GM18517 (cell line): ENCODE data around the gene SCGN.

Source experiments
- ATAC-seq: cut with Tn5 transposase; IDR thresholded peaks from one replicate; pipeline ENCODE4 v1.9.1; 2021; ENCODE audit warnings: mild to moderate bottlenecking, moderate library complexity; ENCODE audit not compliant: unreplicated experiment

The SCGN gene

DNA sequence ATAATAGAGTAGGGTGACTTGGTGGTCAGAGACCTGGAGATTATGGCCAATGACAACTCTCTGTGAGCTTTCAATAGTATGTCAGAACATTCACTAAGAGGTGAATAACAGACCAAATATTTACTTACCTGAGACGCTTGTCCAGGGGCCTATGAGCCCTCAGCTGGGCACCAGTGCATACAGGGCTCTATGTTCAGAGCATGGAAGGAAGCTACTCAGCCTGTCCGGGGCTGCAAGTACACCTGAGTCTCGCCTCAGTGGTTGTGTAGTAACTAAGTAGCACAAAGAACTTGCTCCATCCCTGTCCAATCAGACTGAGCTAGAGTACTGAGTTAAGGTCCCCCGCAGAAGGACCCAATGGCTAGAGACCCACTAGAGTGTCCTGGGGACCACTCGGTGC lies 11.6 kb upstream of the SCGN start:
- ATAC-seq = no peak

DNA sequence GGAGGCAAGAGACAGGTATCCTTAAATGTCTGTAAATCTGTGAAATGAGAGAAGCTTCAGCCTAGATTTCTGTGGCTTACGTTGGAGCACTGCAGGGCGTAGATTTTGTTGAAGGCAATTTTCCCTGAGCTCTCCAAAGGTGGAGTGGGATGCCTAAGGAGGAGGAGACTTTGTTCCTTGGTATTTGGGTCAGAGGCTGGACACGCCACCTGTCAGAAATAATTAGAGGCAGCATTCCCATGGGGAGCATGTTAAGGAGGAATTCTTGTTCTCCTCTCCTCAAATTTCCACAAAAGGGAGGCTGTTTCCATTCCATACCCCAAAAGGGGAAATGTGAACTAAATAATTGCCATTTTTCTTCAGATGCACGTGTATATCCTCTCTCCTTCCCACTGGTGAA lies 11.1 kb upstream of the SCGN start:
- no peak for ATAC-seq

DNA sequence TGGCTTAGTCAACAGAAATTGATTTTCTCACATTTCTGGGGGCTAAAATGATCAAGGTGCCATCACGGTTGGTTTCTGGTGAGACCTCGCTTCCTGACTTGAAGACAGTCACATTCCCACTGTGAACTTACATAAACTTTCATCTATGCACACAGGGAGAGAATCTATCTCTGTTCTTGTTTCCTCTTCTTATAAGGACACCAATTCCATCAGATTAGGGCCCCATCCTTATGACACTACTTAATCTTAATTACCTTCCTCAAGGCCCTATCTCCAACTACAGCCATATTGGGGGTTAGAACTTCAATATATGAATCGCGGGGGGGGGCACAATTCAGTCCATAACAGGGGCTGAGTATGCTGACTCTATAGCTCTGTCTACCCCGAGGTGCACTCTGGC lies 10.6 kb upstream of the SCGN start:
- no peak for ATAC-seq

DNA sequence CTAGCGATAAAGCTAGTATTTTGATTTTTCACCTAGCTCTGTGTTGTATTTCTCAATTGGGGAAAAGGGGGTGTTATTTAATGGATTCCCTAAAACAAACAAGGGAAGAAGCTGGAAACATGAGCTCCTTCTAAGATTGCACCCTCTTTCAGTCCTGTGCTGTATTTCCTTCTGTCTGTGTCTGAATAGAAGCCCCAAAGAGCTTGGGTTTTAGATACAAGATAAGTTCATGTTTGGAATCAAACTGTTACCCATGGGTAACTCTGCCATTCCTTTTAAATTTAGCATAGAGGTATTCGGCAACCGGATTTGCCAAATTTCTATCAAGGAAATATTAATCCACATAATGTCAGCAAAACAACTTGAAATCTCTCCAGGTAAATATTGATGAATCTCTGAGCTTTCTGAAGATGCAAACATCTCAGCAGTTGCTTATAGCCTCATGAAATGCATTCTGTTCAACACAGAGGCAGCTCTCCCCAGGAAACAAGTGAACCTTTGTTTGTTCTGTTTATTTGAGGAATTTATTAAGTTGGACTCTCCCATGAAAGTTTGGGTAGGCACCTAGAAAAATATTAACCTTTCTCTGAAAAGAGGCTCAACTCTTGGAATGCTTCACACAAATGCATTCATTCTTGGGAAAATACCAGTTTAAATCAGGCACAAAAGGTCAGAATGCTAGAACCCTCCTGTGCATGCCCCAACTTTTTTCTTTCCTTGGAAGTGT lies 9.9 kb upstream of the SCGN start:
- ATAC-seq = no peak

DNA sequence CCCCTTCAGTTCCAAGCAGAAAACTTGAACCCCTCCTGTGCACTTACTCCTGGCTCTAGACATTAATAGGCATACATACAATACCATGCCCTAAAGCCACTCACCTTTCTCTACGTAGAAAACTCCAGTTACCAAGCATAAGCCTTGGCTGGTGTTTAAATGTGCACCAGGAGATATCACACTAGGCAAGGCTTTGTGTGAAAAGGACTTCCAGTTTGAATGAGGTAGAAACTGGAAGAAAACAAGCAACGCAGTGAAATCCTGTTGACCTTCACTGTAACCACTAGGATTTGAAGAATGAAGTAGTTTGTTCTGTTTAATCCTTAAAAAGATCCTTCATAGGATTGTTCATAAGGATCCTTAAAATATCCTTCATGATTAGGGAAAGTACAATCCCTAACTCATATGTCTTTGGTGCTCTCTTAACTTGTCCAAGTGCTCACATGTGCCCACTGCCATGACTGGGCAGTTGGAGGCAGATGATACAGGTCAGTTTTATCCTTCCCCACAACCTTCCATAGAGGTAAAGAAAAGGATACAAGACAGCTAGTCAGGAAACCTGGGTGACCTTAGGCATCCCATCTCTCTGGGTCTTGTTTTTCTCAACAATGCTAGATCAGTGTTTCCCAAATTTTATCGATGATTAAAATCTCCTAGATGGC lies 9.2 kb upstream of the SCGN start:
- no peak for ATAC-seq

DNA sequence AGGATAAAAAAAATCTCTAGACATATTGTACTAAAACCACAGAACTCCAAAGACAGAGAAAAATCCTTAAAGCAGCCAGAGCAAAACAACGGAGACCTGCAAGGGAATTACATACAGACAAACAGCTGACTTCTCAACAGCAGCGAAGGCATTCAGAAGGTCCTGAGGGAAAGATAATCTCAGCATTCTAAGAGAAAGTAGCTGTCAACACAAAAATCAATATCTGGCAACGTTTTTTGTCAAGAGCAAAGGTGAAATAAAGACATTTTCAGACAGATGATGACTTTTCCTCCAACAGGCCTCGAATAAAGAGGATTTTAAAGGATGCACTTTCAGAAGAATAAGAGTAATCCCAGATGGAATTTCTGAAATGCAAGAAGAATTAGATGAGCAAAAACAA lies 6.1 kb upstream of the SCGN start:
- ATAC-seq = no peak

DNA sequence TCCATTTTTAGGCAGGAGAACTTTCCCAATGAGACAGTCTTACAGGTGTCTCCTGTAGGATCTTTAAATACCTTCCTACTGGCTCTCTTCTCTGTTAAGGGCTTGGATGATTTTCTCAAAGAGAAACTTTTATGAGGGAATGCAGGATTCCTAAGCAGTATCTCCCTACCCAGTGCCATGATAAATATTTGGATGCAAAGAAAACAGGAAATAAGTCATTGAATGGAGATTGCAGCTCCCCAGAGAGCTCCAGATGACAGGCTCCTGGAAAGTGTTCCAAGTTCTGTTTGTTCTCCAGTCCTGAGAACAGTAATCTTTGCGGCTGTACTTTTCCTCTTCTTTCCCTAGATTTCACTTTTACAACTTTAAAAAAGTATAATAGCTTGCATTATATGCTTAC lies 2.4 kb upstream of the SCGN start:
- no peak for ATAC-seq

DNA sequence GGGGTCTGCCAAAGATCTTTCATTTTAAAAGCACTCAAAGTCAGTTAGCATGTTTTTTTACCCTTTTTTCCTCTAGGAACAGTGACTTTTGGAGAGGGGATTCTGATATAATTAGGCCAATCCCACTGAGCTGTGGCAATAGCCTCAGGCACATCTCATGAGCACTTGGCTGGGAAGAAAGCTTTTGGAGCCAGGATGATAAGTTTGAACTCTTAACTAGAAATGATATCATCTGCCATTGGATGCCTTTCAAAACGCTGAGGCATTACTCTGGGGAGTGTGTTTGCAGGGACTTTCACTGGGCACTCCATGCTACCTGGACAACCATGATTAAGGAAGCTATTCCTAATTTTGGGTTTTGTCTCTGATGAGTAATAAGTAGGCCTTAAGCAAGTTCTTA lies 3.7 kb downstream of the SCGN start:
- ATAC-seq = no peak

DNA sequence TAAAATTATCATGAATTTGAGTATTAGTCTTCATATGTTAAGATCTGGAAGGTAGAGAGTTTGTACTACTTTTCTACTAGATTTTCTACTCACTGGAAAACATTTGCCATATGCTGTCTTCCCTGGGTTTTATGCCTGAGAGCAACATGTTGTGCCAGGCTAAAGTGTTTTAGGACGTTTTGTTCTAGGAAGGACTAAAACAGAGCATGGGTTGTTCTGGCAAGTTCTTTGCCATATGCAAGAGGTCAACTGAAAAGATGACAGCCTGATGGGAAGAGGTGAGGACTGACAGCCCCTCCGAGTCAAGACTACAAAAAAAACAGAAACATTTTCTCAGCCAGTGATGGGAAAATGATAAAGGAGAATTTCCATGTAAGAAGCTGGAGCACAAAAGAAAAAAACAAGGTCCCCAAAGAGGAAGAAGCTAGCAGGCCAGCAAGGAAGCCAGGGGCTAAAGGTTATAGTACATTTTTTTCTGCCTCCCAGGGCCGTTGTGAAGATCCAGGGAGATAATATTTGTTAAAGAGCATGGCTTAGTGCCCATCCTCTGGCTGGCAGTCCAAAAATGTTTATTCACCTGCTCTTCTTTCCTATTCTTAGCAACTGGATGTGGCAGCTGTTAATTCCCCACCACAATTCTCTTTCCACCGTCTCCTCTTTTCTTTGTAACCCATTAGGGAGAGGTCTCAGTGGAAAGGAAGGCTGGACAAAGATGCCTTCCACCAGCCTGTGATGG lies 7.8 kb downstream of the SCGN start:
- ATAC-seq = no peak

DNA sequence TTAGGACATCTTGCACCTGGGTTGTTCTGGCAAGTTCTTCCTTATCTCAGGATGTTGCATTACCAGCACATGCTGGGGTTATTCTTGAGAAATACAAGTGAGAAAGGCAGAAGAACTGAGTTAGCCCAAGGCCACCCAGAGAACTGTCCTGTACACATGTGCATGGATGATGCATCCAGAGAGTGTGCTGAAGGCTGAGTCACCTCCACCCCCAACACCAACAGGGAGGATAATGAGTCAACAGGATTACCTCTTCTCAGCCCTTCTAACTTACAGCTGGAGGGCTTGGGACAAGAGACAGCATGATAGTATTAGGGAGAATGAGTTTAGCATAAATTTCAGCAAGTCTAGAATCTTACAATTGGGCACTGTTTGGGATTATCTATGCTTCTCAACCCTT lies 8.5 kb downstream of the SCGN start:
- no peak for ATAC-seq

DNA sequence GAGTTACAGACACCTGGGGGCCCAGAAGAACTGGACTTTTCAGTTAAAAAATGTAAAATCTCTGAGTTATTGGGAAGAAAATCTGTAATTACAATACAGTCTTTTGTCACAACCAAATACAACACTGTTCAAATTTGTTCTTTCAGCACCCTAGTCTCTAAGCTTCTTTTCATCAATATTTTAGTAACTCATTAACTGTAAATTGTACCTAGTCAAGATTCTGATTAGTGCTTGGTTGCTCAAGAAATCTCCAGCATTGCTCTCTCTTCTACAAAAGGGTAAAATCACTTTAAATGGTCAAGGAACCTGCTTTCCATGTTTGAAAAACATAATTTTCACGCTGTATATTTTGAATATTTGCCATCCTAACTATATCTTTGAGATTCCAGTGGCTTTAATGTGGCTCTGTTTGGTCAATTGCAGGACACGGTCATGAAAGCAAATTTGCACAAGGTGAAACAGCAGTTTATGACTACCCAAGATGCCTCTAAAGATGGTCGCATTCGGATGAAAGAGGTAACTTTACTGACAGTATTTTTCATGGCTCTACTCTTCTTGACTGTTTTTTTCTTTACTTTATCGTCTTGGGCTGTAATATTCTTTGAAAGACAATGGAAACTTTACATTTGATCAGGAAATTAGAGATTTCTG lies 9.2 kb downstream of the SCGN start:
- ATAC-seq = no peak

DNA sequence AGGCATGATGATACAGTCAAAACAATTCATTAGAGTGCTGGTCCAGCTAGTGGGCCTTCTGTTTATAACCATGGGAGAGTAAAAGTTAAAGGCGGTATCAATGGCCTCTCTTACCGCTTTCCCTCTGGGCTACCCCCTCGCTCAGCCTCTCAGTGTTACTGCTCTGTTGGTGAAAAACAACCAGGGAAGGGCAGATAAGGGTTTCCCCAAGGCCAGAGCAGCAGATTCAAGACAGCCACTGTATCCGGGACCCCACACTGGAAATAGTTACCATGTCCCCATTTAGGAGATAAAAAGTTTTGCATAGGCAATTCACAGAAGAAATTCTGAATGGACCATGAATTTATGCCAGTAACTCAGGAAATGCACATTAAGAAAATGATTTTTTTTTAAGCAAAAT lies 13.4 kb downstream of the SCGN start:
- ATAC-seq = no peak

DNA sequence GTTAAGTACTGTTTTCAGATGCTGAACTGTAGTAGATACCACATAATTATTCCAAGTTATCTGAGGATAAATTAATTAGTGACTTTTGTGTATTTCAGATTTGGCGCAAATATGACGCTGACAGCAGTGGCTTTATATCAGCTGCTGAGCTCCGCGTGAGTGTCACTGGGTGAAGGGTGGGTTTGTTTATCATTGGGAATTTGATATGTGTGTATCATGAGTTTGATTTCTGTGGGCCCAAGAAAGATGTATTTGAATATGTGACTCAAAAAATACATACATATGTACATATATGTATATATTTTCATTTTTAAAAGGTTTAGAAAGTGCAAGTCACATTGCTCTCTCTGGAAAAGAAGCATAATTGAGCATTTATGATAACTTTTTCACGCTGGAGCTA lies 17.4 kb downstream of the SCGN start:
- ATAC-seq = no peak

DNA sequence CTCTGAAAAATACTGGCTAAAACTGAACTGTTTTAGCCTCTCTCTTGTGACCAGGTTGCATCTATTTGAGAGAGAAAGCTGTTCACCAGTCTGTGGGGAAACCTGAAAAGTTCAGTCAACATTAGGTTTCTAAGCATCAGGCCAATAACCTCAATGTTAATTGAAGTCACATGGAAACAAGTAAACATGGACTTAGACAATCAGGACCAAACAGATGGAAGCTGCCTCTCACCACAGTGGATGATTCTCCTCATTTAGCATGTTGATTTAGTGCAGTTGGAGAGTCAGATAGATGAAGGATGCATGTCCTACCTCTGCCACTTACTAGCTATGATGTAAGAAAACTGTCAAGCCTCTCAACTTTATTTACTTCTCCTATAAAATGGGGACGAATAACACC lies 18.2 kb downstream of the SCGN start:
- ATAC-seq = no peak

DNA sequence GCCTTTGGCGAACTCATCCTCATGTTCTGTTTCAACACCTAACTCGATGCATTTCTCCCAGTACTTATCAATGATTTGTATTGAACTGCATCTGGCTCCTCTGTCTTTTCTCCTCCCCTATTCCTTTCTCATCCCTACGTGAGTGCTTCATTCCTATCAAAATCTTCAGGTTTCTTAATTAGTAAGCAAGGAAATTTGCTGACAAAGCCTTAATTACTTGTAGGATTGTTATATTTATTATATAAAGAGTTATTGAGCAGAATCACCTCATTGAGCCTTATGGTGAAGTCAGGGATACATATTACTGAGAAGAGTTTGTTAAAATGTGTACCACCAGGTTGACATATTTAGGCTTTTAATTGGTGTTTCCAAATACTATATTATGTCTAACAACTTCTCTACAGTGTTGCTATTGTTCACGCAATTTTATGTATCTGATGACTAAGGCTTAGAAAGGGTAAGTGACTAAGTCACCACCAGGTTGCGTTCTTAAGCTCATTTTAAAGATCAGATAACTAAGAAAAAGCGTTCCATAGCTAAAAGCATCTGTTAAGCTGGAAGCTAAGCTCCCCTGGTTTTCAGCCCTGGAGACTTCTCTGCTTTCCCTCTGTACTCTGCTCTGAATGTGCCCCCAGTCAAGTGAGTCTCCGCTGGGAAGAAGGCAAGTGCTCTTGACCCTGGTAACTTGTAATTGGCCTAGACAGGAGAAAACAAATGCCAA lies 18.9 kb downstream of the SCGN start:
- ATAC-seq = no peak

DNA sequence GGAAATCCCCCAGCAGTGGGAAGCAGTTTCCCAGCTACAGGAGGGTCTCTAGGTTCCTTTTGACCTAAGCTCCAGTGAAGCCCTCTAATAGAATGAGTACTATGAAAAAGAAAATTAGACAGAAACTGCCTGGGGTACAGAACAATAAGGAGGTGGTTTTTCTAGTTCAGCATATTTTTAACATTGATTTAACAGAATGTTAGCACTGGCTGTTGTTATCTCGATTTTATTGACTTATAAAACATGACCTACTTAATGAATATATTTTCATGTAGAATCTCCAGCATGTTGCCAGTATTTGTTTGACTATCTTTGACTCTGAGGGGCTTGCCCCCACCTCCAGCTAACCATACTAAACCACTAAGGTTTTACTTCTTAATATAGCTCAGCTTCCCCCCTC lies 19.6 kb downstream of the SCGN start:
- ATAC-seq = no peak

DNA sequence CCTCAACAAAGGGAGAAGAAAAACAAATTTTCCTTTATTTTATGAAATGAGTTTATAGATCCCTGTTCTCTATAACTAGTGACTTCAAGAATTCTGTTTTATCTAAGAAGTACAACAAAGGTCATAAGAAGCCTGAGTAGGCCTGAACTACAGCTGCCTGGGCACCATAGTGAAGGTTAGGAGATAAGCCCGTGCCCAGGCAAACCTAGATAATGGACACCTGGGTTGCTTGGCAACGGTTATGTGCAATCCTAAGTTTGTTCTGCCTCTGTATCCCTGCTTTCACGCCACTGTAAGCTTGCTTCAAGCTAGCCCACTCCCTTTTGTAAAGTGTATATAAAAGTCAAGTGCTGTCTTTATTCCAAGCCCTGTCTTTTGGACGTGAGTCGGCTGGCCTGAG lies 23.2 kb downstream of the SCGN start:
- ATAC-seq = no peak

DNA sequence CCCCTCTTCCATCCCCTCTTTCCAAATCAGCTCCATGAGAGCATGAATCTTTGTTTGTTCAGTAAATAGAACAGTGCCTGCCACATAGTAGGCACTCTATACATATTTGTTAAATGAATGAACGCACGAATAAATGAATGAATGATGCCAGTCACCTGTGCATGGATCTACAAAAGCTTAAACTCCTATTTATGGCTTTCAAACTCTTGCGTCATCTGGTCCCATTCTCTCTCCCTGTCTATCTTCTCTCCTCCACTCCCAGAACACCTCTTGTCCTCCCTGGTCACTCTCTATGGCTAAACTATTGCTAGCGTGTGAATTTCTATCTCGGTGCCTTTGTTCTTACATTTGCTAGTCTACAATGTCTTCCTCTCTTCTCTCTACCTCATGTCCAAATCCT lies 24.8 kb downstream of the SCGN start:
- no peak for ATAC-seq

DNA sequence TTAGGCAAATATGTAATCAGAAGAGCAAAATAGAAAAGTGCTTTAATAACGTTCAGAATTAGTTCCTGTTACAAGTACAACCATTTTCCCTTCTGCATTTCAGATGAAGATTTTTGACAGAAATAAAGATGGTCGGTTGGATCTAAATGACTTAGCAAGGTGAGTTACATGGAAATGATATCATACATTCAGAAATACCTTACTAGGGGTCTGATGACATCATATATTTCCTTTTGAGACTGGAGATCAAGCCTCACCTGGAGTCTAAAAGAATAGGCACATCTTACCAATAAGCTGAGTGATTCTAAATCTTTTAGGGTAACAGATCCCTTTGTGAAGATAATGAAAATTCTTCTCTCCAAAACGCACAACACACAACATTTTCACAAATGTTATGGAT lies 29.8 kb downstream of the SCGN start:
- no peak for ATAC-seq

DNA sequence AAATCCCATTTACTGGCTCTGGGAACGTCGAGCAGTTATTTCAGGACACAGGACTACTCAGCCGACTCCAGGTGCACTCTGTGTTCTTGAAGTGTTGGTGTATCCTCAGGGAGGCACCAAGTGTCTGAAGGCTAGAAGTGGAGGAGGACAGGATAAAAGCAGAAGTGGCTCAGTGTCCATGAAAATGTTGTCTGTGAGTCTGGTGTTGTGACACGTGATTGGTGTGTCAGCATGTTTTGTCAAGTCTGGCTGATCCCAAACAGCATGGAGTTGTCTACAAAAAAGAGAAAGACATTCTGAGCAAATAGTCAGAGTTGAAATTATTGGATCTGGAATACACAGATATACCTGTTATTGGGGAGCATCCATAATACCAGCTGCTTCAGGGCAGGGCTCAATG lies 30.3 kb downstream of the SCGN start:
- no peak for ATAC-seq

DNA sequence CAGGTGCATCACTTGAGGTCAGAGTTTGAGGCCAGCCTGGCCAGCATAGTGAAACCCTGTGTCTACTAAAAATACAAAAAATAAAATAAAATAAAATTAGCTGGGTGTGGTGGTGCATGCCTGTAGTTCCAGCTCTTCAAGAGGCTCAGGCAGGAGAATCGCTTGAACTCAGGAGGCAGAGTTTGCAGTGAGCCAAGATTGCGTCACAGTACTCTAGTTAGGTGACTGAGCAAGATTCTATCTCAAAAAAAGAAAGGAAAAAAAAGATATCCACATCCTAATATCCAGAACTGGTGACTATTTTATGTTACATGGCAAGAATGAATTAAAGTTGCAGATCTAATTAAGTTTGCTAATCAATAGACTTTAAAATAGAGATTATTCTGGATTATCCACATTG lies 32.5 kb downstream of the SCGN start:
- ATAC-seq = no peak
